ENCODE data around the gene CIRBP. TPM values are rescaled to one million over a fixed set of nuclear protein-coding genes. Genes with fewer than 3 reads are reported as not detected.

The CIRBP gene
- total RNA-seq, 1 experiment from 2014 or later, result 136 TPM

GRCh38 chr19:1273263-1274041, 4.3 kb downstream of the CIRBP start:
- ATAC-seq (no peak), DNase-seq (no peak)
- H3F3A ChIP-seq (ENCODE audit: low read length, unreplicated experiment), result no peaks in the 10 kb centered on the region
- H4K20me1 ChIP-seq (ENCODE audit: low read length), result no peaks in the 10 kb centered on the region
- H3K4me2 ChIP-seq (ENCODE audit: low read length), result peak overlapping the region; percentile 95
- ChIA-PET CTCF (interaction anchor here (0.5 to 1.1 kb wide), 2 partner anchors 27 to 29 kb away, joined by 4 read pairs; no protein-coding TSS in a partner anchor), POLR2A (ENCODE audit: unreplicated experiment) (interaction anchor here (0.6 kb wide), 1 partner anchor 478 kb away, joined by 4 read pairs; no protein-coding TSS in a partner anchor)
- H3K9me3 ChIP-seq (ENCODE audit: low read length), result no peaks in the 10 kb centered on the region
- H3K9me2 ChIP-seq (replicated peaks; ENCODE audit: low read length), result no peaks in the 10 kb centered on the region
- 0 out of 2 replicates have a peak overlapping the region, but pooled peaks have one; percentile 0 for H3K27ac ChIP-seq (ENCODE audit: low read length)
- H3K36me3 ChIP-seq (ENCODE audit: low read depth, low read length), result peaks cover 6% of the 10 kb centered on the region; the same call in 1 of the 2 replicates
- BruUV-seq (replicated peaks), result no TSS peak
- H3K4me3 ChIP-seq (ENCODE audit: low read length), result peak overlapping the region; percentile 70
- no peak overlapping the region for H2AFZ ChIP-seq (ENCODE audit: low read length)
- peaks cover 64% of the 10 kb centered on the region for H3K4me1 ChIP-seq (ENCODE audit: insufficient read depth, low read length)
- intact Hi-C loops (cut with micrococcal nuclease), result loop anchor here (10.0 kb wide), 1 partner anchor 81 kb away; a partner anchor contains a TSS
- H3K79me2 ChIP-seq (ENCODE audit: low read length), result peaks cover 73% of the 10 kb centered on the region
- TF ChIP-seq CTCF (conservative IDR thresholded peaks at IDR 0.05; ENCODE audit: low read depth, low read length), result no peak
- H3K27me3 ChIP-seq (ENCODE audit: low read length), result no peaks in the 10 kb centered on the region
- H3K9ac ChIP-seq (ENCODE audit: low read length), result peak overlapping the region; percentile 92; the same call in 1 of the 2 replicates

- no peak for ATAC-seq
- Histone ChIP-seq H3K4me1 (ENCODE audit: insufficient read depth, low read length) (peaks cover 60% of the 10 kb centered on the region), H4K20me1 (ENCODE audit: low read length) (no peaks in the 10 kb centered on the region)
These were observed 5.1 kb downstream of the CIRBP start for GRCh38 chr19:1274081-1274851.

More at GRCh38 chr19:1274081-1274851, 5.1 kb downstream of the CIRBP start:
- Histone ChIP-seq H3K79me2 (ENCODE audit: low read length) (peaks cover 73% of the 10 kb centered on the region), H3F3A (ENCODE audit: low read length, unreplicated experiment) (no peaks in the 10 kb centered on the region), H2AFZ (ENCODE audit: low read length) (no peak overlapping the region), H3K9ac (ENCODE audit: low read length) (peak overlapping the region; percentile 92), H3K9me2 (replicated peaks; ENCODE audit: low read length) (no peaks in the 10 kb centered on the region), H3K27me3 (ENCODE audit: low read length) (no peaks in the 10 kb centered on the region), H3K36me3 (ENCODE audit: low read depth, low read length) (peaks cover 6% of the 10 kb centered on the region; the same call in 1 of the 2 replicates), H3K4me3 (ENCODE audit: low read length) (peak overlapping the region; percentile 70), H3K9me3 (ENCODE audit: low read length) (no peaks in the 10 kb centered on the region), H3K4me2 (ENCODE audit: low read length) (peak overlapping the region; percentile 95), H3K27ac (ENCODE audit: low read length) (peak overlapping the region; percentile 95)
- ChIA-PET POLR2A (ENCODE audit: unreplicated experiment) (interaction anchor here (0.6 kb wide), 1 partner anchor 477 kb away, joined by 4 read pairs; no protein-coding TSS in a partner anchor), CTCF (interaction anchor here (0.5 to 1.1 kb wide), 2 partner anchors 28 to 30 kb away, joined by 4 read pairs; no protein-coding TSS in a partner anchor)
- no peak for DNase-seq
- BruUV-seq (replicated peaks), result TSS peak; percentile 52
- TF ChIP-seq CTCF (conservative IDR thresholded peaks at IDR 0.05; ENCODE audit: low read depth, low read length) (no peak), EZH2 (IDR thresholded peaks at IDR 0.05; ENCODE audit: low read length, unreplicated experiment) (no peak), EZH2phosphoT487 (IDR thresholded peaks at IDR 0.05; ENCODE audit: borderline replicate concordance, low read length) (no peak)
- intact Hi-C loops (cut with micrococcal nuclease), result loop anchor here (10.0 kb wide), 1 partner anchor 81 kb away; a partner anchor contains a TSS
